ENCODE measurements around the gene TSC22D3. TPM values are rescaled to one million over a fixed set of nuclear protein-coding genes. Genes with fewer than 3 reads are reported as not detected.

The TSC22D3 gene
- total RNA-seq, 2 donors from 2014 or later = 9.9 to 10.5 TPM

- H3K27me3 ChIP-seq (ENCODE audit: control insufficient read depth, insufficient read depth, low read length, poor library complexity, severe bottlenecking) = peaks cover 78% of the 10 kb centered on the region
- Mint-ChIP-seq H3K4me1 (peaks cover 13% of the 10 kb centered on the region), H3K9me3 (peaks cover 2% of the 10 kb centered on the region), H3K4me3 (no peak overlapping the region), H3K27me3 (ENCODE audit: insufficient read depth) (peaks cover 86% of the 10 kb centered on the region), H3K27ac (no peak overlapping the region), H3K36me3 (ENCODE audit: low read depth) (no peaks in the 10 kb centered on the region)
- H3K4me3 ChIP-seq (ENCODE audit: low read length) = no peak overlapping the region
- no peak overlapping the region for H3K27ac ChIP-seq (ENCODE audit: low read depth, low read length)
- H3K4me1 ChIP-seq (ENCODE audit: control insufficient read depth, insufficient read depth, low read length) = no peaks in the 10 kb centered on the region
- H3K36me3 ChIP-seq (ENCODE audit: control insufficient read depth, insufficient read depth, low read length) = no peaks in the 10 kb centered on the region
- peak; percentile 85 for DNase-seq
- H3K9ac ChIP-seq (ENCODE audit: extremely low read depth, low read length, poor library complexity, severe bottlenecking) = no peak overlapping the region
- TF ChIP-seq, protein P1, sequence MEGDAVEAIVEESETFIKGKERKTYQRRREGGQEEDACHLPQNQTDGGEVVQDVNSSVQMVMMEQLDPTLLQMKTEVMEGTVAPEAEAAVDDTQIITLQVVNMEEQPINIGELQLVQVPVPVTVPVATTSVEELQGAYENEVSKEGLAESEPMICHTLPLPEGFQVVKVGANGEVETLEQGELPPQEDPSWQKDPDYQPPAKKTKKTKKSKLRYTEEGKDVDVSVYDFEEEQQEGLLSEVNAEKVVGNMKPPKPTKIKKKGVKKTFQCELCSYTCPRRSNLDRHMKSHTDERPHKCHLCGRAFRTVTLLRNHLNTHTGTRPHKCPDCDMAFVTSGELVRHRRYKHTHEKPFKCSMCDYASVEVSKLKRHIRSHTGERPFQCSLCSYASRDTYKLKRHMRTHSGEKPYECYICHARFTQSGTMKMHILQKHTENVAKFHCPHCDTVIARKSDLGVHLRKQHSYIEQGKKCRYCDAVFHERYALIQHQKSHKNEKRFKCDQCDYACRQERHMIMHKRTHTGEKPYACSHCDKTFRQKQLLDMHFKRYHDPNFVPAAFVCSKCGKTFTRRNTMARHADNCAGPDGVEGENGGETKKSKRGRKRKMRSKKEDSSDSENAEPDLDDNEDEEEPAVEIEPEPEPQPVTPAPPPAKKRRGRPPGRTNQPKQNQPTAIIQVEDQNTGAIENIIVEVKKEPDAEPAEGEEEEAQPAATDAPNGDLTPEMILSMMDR (conservative IDR thresholded peaks at IDR 0.05) = no peak
- H3K9me3 ChIP-seq (ENCODE audit: control insufficient read depth, low read length) = no peaks in the 10 kb centered on the region
- 7% methylated on average over 6 of the region's 8 CpGs; no CpG with 5 or more reads in 1 of the 2 experiments for WGBS, 2 experiments (ENCODE audit: insufficient coverage in 1 of 2, insufficient read length in 1 of 2)
Observed at GRCh38 chrX:107773206-107773605, 2.4 kb downstream of the TSC22D3 start.

DNA sequence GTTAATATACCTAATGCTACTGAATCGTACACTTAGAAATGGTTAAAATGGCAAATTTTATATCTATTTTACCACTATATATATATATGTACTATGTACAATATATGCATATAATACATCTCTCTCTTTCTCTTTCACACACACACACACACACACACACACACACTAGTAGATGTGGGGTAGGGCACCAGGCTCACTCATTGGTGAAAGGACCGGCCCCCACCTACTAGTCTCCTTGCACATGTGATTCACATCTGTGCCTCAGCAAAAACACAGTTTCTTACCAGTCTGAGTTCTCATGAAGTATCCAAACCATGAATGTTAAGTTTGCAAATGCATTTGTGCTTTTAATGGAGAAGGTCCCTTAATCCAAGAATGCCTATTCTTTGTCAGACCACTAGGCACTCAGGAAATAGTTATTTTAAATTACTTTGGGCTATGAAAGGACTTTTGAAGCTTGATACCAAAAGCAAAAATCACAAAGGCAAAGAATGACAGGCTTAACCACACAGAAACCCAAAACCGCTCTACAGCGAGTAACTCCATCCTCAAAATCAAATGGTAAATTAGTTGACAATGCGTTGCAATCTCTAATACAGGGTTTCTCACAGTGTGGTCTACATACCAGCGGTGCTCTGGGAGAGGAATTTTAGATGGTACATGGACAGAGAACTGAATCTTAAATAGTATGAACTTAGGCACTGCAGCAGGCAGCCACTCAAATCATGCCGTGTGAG is 5.8 kb downstream of the TSC22D3 start:
- peaks cover 79% of the 10 kb centered on the region for H3K27me3 Mint-ChIP-seq (ENCODE audit: insufficient read depth)
- H3K27ac Mint-ChIP-seq = no peak overlapping the region
- H3K4me3 Mint-ChIP-seq = no peak overlapping the region
- H3K36me3 Mint-ChIP-seq (ENCODE audit: low read depth) = no peaks in the 10 kb centered on the region
- DNase-seq = no peak
- H3K27ac ChIP-seq (ENCODE audit: low read depth, low read length) = no peak overlapping the region
- H3K9me3 ChIP-seq (ENCODE audit: control insufficient read depth, low read length) = no peaks in the 10 kb centered on the region
- no peak overlapping the region for H3K9ac ChIP-seq (ENCODE audit: extremely low read depth, low read length, poor library complexity, severe bottlenecking)
- peaks cover 2% of the 10 kb centered on the region for H3K9me3 Mint-ChIP-seq
- WGBS, 2 experiments (ENCODE audit: insufficient coverage in 1 of 2, insufficient read length in 1 of 2) = 95 to 100% methylated on average over 1 to 5 of the region's 7 CpGs
- H3K4me3 ChIP-seq (ENCODE audit: low read length) = no peak overlapping the region
- H3K4me1 Mint-ChIP-seq = peaks cover 9% of the 10 kb centered on the region
- no peaks in the 10 kb centered on the region for H3K36me3 ChIP-seq (ENCODE audit: control insufficient read depth, insufficient read depth, low read length)
- H3K27me3 ChIP-seq (ENCODE audit: control insufficient read depth, insufficient read depth, low read length, poor library complexity, severe bottlenecking) = peaks cover 64% of the 10 kb centered on the region
- TF ChIP-seq, protein P1 (conservative IDR thresholded peaks at IDR 0.05) = no peak
- no peaks in the 10 kb centered on the region for H3K4me1 ChIP-seq (ENCODE audit: control insufficient read depth, insufficient read depth, low read length)

DNA sequence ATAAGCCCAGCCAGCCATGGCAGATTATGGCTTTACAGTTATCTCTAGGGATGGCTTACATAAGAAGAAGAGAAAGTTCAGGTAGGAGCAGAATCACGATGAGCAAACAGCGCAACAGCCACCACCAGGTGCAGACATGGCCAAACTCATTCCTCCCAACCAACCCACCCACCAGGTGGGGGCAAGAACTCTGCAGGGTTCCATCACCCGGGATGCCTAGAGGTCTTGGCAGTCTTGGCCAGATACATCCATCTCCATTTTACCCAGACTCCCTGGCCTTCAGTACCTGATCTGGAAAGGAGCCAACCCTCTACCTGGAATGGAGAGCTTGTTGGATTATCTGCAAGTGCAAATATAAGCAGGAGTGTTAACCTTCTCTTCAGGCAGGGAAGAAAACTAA is 7.5 kb downstream of the TSC22D3 start:
- Mint-ChIP-seq H3K27ac (no peak overlapping the region), H3K27me3 (ENCODE audit: insufficient read depth) (peaks cover 76% of the 10 kb centered on the region), H3K4me1 (peaks cover 8% of the 10 kb centered on the region), H3K4me3 (no peak overlapping the region), H3K9me3 (peaks cover 2% of the 10 kb centered on the region), H3K36me3 (ENCODE audit: low read depth) (no peaks in the 10 kb centered on the region)
- H3K36me3 ChIP-seq (ENCODE audit: control insufficient read depth, insufficient read depth, low read length) = no peaks in the 10 kb centered on the region
- 83% methylated on average over 2 of the region's 3 CpGs; no CpG with 5 or more reads in 1 of the 2 experiments for WGBS, 2 experiments (ENCODE audit: insufficient coverage in 1 of 2, insufficient read length in 1 of 2)
- H3K9me3 ChIP-seq (ENCODE audit: control insufficient read depth, low read length) = no peaks in the 10 kb centered on the region
- no peak overlapping the region for H3K4me3 ChIP-seq (ENCODE audit: low read length)
- TF ChIP-seq, protein P1 (conservative IDR thresholded peaks at IDR 0.05) = no peak
- no peak overlapping the region for H3K9ac ChIP-seq (ENCODE audit: extremely low read depth, low read length, poor library complexity, severe bottlenecking)
- H3K27me3 ChIP-seq (ENCODE audit: control insufficient read depth, insufficient read depth, low read length, poor library complexity, severe bottlenecking) = peaks cover 57% of the 10 kb centered on the region
- H3K4me1 ChIP-seq (ENCODE audit: control insufficient read depth, insufficient read depth, low read length) = no peaks in the 10 kb centered on the region
- H3K27ac ChIP-seq (ENCODE audit: low read depth, low read length) = no peak overlapping the region
- DNase-seq = no peak

Data from endodermal cell (in vitro differentiated cells).